ENCODE measurements around the gene HCN2.
A peak's percentile ranks its signal among the peaks of the same experiment; 100 is the strongest.

Gene HCN2

DNA sequence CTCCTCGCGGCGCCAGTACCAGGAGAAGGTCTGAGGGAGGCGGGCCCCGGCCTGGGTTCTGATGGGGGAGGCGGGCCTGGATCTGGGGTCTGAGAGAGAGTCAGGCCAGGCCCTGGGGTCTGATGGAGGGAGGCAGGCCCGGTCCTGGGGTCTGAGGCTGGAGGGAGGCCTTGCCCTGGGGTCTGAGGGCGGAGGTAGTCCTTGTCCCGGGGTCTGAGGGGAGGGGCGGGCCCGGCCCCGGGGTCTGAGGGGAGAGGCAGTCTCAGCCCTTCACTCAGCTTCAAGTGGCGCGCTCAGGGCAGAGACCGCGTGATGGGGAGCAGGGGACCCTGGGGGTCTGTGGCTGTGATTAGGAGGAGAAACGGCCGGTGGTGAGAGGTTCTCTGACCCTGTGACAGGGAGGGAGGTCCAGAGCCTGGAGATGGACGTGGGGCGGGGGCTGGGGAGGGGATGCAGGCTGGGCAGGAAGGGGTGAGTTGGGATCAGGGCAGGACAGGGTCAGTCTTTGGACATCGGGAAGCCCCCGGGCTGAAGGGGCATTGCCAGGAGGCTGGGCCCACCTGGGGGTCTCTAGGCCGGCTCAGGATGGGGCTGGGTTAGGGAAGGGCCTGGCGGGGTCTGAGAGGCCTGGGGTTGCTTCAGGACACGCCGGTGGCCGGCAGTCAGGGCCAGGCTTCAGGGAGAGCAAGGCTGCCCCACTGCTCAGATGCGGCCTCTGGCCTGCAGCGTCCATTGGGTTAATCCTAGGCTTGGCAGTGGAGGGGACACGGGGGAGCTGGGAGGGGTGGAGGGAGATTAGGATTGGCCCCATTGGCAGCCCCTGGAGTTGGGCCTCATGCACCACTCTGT lies 18.7 kb downstream of the HCN2 start:
- DNase-seq (ENCODE audit: low spot score), result no peak
- Histone ChIP-seq H3K4me3 (no peak overlapping the region), H3K27ac (no peak overlapping the region)
- TF ChIP-seq, protein P1, sequence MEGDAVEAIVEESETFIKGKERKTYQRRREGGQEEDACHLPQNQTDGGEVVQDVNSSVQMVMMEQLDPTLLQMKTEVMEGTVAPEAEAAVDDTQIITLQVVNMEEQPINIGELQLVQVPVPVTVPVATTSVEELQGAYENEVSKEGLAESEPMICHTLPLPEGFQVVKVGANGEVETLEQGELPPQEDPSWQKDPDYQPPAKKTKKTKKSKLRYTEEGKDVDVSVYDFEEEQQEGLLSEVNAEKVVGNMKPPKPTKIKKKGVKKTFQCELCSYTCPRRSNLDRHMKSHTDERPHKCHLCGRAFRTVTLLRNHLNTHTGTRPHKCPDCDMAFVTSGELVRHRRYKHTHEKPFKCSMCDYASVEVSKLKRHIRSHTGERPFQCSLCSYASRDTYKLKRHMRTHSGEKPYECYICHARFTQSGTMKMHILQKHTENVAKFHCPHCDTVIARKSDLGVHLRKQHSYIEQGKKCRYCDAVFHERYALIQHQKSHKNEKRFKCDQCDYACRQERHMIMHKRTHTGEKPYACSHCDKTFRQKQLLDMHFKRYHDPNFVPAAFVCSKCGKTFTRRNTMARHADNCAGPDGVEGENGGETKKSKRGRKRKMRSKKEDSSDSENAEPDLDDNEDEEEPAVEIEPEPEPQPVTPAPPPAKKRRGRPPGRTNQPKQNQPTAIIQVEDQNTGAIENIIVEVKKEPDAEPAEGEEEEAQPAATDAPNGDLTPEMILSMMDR (IDR thresholded peaks at IDR 0.05), result no peak

DNA sequence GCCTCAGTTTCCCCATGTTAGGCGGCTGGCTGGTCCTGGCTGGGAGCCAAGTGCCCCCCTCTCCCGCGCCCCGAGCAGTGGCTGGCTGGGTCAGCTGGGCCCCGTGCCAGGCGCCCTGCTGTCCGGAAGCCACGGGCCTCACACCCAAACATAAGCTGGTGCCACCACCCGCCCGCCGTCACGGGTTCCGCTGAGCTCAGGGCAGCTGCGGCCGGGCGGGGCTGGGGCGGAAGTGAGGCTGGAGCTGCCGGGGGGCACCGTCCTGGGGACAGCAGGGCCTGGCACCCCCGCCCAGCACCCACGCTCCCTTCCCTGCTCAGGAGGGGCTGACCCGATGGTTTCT lies 19.3 kb downstream of the HCN2 start:
- no peak for DNase-seq (ENCODE audit: low spot score)
- H3K27ac ChIP-seq, result peak overlapping the region in 1 of 2 donors; percentile 32
- H3K4me3 ChIP-seq, result no peak overlapping the region
- TF ChIP-seq, protein P1 (IDR thresholded peaks at IDR 0.05), result no peak

DNA sequence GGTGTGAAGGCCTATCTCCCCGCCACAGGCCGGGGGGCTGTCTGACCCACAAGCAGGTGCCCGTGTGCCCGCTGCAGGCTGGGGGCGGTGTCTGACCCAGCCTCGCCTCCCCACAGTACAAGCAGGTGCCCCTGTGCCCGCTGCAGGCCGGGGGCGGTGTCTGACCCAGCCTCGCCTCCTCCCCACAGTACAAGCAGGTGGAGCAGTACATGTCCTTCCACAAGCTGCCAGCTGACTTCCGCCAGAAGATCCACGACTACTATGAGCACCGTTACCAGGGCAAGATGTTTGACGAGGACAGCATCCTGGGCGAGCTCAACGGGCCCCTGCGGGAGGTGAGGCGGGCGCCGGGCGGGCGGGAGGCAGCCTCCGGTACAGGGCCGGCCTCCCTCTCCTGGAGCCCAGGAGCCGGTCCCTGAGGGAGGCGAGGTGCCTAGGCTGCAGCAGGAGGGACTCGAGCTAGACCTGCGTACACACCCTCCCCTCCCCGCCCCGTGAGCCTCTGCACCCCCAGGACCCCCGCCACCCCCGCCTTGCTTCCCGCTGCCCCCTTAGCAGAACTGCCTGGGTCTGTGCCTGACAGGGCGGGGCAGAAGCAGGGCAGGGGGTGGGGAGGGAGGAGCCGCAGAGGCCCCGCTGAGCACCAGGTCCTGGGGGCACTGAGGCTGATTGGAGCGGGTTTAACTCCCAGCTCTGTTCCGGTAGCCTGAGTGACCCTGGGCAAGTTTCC lies 20.6 kb downstream of the HCN2 start:
- Histone ChIP-seq H3K4me3 (peak overlapping the region; percentile 48), H3K27ac (peak overlapping the region in 1 of 2 donors; percentile 54)
- TF ChIP-seq, protein P1 (IDR thresholded peaks at IDR 0.05), result no peak
- DNase-seq (ENCODE audit: low spot score), result no peak

DNA sequence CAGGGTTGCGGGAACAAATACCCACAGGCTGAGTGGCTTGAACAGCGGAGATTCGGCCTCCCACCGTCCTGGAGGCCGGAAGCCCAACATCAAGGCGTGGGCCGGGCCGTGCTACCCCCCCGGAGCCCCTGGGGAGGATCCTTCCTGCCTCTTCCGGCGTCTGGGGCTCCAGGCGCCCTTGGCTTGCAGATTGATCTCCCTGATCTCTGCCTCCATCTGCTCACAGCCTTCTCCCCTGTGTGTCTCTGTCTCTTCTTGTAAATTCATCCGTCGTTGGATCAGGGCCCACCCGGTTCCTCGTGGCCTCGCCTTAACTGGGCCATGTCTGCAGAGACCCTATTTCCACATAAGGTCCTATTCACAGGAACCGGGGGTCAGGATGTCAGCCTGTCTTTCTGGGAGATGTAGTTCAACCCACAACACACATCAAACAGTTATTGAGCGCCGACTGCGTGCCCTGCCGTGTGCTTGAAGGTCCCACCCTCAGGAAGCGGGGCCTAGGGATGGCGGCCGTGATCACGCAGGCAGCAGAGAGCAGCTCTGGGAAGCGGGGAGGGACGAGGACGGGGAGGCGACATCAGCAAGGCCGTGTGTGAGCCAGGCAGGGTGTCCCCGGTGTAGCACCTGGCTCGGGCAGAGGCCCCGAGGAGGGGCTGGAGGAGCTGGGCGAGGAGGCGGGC lies 21.3 kb downstream of the HCN2 start:
- no peak for DNase-seq (ENCODE audit: low spot score)
- Histone ChIP-seq H3K4me3 (peak overlapping the region; percentile 48), H3K27ac (peak overlapping the region in 1 of 2 donors; percentile 54)
- TF ChIP-seq, protein P1 (IDR thresholded peaks at IDR 0.05), result no peak

DNA sequence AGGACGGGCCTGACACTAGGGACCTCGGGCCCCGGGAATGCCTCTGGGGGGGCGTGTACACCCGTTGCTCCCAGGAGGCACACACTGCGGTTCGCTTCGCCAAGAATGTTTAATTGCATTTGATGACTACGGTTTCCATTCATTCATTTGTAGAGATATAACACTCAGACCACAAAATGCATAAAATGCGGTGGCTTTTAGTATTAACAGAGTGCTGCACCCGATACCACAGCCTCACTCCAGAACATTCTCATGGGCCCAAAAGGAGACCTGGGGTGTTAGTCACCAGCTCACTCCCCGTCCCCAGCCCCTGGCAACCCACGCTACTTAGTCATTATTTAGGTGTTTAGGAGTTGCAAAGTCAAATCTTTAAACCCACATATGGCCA lies 21.8 kb downstream of the HCN2 start:
- Histone ChIP-seq H3K4me3 (no peak overlapping the region), H3K27ac (peak overlapping the region in 1 of 2 donors; percentile 54)
- no peak for DNase-seq (ENCODE audit: low spot score)
- TF ChIP-seq, protein P1 (IDR thresholded peaks at IDR 0.05), result no peak

DNA sequence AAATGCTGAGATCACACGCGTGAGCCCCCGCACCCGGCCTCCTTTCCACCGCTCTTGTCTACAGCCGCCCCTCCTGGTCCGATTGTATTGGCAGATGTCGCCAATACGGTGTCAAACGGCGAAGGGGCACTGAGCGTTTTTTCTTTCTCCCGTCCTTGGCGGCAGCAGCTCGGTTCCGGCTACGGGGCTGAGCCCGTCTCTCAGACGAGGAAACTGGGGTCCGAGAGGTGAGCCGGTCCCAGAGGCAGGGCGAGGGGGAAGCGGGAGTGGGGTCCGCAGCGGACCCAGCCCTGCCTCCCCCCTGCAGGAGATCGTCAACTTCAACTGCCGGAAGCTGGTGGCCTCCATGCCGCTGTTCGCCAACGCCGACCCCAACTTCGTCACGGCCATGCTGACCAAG lies 23.3 kb downstream of the HCN2 start:
- DNase-seq (ENCODE audit: low spot score), result no peak
- TF ChIP-seq, protein P1 (IDR thresholded peaks at IDR 0.05), result no peak
- Histone ChIP-seq H3K27ac (no peak overlapping the region), H3K4me3 (no peak overlapping the region)
